KMS-11 (cell line): Measurements from ENCODE around the gene KCNT1.

Source experiments
- H2AFZ ChIP-seq: fragments of 200-600 bp; sonication (generic); 2 replicates; pipeline ENCODE4 v1.6.1; 2016; ENCODE audit warnings: antibody characterized with exemption, mixed run types, low read depth
- H3K27ac ChIP-seq: fragments of 200-600 bp; sonication (generic); 2 replicates; pipeline ENCODE4 v1.6.1; 2016; ENCODE audit warnings: mild to moderate bottlenecking, mixed run types
- H3K27me3 ChIP-seq: fragments of 200-600 bp; sonication (generic); 2 replicates; pipeline ENCODE4 v1.6.1; 2017; ENCODE audit warnings: mild to moderate bottlenecking, low read depth, mixed run types, moderate library complexity; ENCODE audit not compliant: insufficient read depth
- H3K36me3 ChIP-seq: fragments of 200-600 bp; sonication (generic); 2 replicates; pipeline ENCODE4 v1.6.1; 2017; ENCODE audit warnings: mild to moderate bottlenecking, mixed run types; ENCODE audit not compliant: insufficient read depth
- H3K4me1 ChIP-seq: fragments of 200-600 bp; sonication (generic); 2 replicates; pipeline ENCODE4 v1.6.1; 2016; ENCODE audit warnings: mild to moderate bottlenecking, low read depth, mixed run types; ENCODE audit not compliant: poor library complexity, severe bottlenecking
- H3K4me2 ChIP-seq: fragments of 200-600 bp; sonication (generic); 2 replicates; pipeline ENCODE4 v1.7.0; 2016; ENCODE audit warnings: mild to moderate bottlenecking, mixed run types
- H3K4me3 ChIP-seq: fragments of 200-600 bp; sonication (generic); IDR thresholded peaks from 2 replicates; pipeline ENCODE4 v1.6.1; 2017; ENCODE audit warnings: low read depth, low read length, mixed read lengths; ENCODE audit not compliant: insufficient read depth
- H3K79me2 ChIP-seq: fragments of 200-600 bp; sonication (generic); 2 replicates; pipeline ENCODE4 v1.6.1; 2016; ENCODE audit warnings: low read depth, mixed run types; ENCODE audit not compliant: insufficient read depth
- H3K9ac ChIP-seq: fragments of 200-600 bp; sonication (generic); 2 replicates; pipeline ENCODE4 v1.6.1; 2016; ENCODE audit warnings: mild to moderate bottlenecking, mixed run types
- H4K20me1 ChIP-seq: fragments of 200-600 bp; sonication (generic); 2 replicates; pipeline ENCODE4 v1.6.1; 2016; ENCODE audit warnings: mild to moderate bottlenecking, mixed run types; ENCODE audit not compliant: insufficient read depth
- TF ChIP-seq, protein P1 (sequence below): fragments of 200-600 bp; sonication (generic); conservative IDR thresholded peaks from 2 replicates; pipeline ENCODE4 v1.6.1; 2017; ENCODE audit warnings: low read depth, mild to moderate bottlenecking, antibody characterized with exemption, low read length, moderate library complexity, mixed read lengths

The KCNT1 gene

DNA sequence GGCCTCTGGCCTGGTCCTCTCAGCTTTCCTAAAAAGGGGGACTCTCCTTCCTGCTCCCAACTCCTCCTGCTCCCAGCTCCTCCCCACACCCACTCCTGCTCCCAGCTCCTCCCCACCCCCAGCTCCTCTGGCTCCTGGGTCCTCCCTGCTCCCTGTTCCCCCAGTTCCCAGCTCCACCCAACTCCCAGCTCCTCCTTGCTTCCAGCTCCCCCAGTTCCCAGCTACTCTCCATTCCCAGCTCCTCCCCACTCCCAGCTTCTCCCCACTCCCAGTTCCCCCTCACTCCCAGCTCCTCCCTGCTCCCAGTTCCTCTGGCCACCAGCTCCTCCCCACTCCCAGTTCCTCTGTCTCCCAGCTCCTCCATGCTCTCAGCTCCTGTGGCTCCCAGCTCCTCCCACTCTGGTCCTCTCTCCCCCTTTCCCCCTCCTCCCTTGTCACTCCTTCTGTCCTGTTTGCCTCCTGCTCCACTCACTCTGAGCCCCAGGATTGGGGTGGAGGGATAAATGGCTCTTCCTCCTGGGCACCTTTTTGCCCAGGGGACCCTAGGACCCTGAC lies 75.7 kb downstream of the KCNT1 start:
- TF ChIP-seq, protein P1, sequence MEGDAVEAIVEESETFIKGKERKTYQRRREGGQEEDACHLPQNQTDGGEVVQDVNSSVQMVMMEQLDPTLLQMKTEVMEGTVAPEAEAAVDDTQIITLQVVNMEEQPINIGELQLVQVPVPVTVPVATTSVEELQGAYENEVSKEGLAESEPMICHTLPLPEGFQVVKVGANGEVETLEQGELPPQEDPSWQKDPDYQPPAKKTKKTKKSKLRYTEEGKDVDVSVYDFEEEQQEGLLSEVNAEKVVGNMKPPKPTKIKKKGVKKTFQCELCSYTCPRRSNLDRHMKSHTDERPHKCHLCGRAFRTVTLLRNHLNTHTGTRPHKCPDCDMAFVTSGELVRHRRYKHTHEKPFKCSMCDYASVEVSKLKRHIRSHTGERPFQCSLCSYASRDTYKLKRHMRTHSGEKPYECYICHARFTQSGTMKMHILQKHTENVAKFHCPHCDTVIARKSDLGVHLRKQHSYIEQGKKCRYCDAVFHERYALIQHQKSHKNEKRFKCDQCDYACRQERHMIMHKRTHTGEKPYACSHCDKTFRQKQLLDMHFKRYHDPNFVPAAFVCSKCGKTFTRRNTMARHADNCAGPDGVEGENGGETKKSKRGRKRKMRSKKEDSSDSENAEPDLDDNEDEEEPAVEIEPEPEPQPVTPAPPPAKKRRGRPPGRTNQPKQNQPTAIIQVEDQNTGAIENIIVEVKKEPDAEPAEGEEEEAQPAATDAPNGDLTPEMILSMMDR: no peak
- no peak overlapping the region for H3K27ac ChIP-seq
- no peaks in the 10 kb centered on the region for H3K4me1 ChIP-seq
- H3K9ac ChIP-seq: no peak overlapping the region
- no peaks in the 10 kb centered on the region for H4K20me1 ChIP-seq
- no peaks in the 10 kb centered on the region for H3K79me2 ChIP-seq
- no peak overlapping the region for H3K4me3 ChIP-seq
- no peak overlapping the region for H3K4me2 ChIP-seq
- no peaks in the 10 kb centered on the region for H3K36me3 ChIP-seq
- no peak overlapping the region for H2AFZ ChIP-seq
- H3K27me3 ChIP-seq: peaks cover 77% of the 10 kb centered on the region

DNA sequence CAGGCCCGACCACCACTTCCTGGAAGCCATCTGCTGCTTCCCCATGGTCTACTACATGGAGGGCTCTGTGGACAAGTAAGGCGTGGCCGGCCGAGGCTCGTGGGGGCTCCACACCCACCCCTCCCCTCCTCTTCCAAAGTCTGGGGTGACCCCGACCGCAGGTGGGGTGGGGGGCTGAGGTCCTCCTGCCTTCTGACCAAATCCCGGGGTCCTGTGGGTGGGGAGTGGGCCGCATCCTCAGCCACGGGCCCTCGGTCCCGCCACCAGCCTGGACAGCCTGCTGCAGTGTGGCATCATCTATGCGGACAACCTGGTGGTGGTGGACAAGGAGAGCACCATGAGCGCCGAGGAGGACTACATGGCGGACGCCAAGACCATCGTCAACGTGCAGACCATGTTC lies 76.4 kb downstream of the KCNT1 start:
- no peak overlapping the region for H2AFZ ChIP-seq
- no peaks in the 10 kb centered on the region for H4K20me1 ChIP-seq
- no peaks in the 10 kb centered on the region for H3K79me2 ChIP-seq
- no peaks in the 10 kb centered on the region for H3K36me3 ChIP-seq
- peaks cover 81% of the 10 kb centered on the region for H3K27me3 ChIP-seq
- H3K27ac ChIP-seq: no peak overlapping the region
- H3K4me2 ChIP-seq: no peak overlapping the region
- no peaks in the 10 kb centered on the region for H3K4me1 ChIP-seq
- no peak overlapping the region for H3K9ac ChIP-seq
- no peak overlapping the region for H3K4me3 ChIP-seq
- TF ChIP-seq, protein P1: no peak

DNA sequence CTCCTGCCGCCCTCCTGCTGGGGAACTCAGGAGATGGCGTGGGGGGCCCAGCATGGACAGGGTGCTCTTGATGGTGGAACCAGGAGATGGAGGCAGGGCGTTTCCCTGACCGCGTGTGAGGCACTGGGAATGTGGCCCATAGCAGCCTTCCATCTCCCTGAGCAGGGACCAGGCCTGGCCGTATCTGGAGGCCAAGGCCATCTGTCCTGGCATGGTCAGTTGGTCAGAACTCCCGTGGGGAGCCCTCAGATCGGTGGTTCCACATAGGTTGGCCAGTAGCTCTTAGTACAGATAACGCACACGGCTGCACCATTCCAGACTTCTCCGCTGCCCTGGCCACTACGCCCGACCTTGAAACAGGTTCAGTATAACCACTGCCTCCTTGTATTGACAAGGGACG lies 77.6 kb downstream of the KCNT1 start:
- no peaks in the 10 kb centered on the region for H3K4me1 ChIP-seq
- no peaks in the 10 kb centered on the region for H3K36me3 ChIP-seq
- H3K4me3 ChIP-seq: no peak overlapping the region
- H3K4me2 ChIP-seq: no peak overlapping the region
- peaks cover 85% of the 10 kb centered on the region for H3K27me3 ChIP-seq
- H3K9ac ChIP-seq: no peak overlapping the region
- no peak overlapping the region for H3K27ac ChIP-seq
- no peaks in the 10 kb centered on the region for H3K79me2 ChIP-seq
- H4K20me1 ChIP-seq: no peaks in the 10 kb centered on the region
- TF ChIP-seq, protein P1: no peak
- H2AFZ ChIP-seq: no peak overlapping the region

DNA sequence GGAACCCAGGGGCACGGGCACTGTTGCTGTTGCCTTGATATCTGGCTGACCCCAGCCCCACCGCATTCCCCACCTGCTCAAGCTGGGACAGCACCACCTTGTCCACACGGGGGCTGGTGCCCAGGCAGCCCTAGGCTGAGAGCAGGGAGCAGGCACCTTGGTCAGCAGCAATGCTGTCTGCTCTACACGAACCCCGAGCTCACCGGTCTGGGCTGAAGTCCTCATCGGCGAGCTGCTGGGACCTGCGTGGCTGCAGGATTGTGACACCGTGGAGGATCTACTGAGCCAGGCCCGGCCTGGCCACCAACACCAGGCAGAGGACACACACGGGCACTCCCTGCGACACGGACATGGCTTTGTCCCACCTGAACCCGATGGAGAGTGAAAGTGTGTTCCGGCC lies 78.1 kb downstream of the KCNT1 start:
- no peak overlapping the region for H2AFZ ChIP-seq
- no peak overlapping the region for H3K4me2 ChIP-seq
- no peak overlapping the region for H3K4me3 ChIP-seq
- H3K27me3 ChIP-seq: peaks cover 90% of the 10 kb centered on the region
- no peaks in the 10 kb centered on the region for H3K4me1 ChIP-seq
- H3K27ac ChIP-seq: no peak overlapping the region
- H4K20me1 ChIP-seq: no peaks in the 10 kb centered on the region
- H3K9ac ChIP-seq: no peak overlapping the region
- TF ChIP-seq, protein P1: no peak
- no peaks in the 10 kb centered on the region for H3K79me2 ChIP-seq
- H3K36me3 ChIP-seq: no peaks in the 10 kb centered on the region
